GM12878 (cell line): ENCODE measurements around the gene SFXN4. TPM values are rescaled to one million over a fixed set of nuclear protein-coding genes. Genes with fewer than 3 reads are reported as not detected.

Source experiments
- ATAC-seq: fragments of 200-7000 bp; cut with Tn5 transposase; 3 replicates; pipeline ENCODE4 v1.9.1; 2020; ENCODE audit warnings: mild to moderate bottlenecking, moderate library complexity
- BruUV-seq: library from RNA; stranded (reverse); fragments of 400-500 nt; replicated peaks from 2 replicates; lab custom pipeline; 2021; lab: Mats Ljungman, UMichigan
- CTCF ChIA-PET: fragments of 300-600 bp; sonication (Branson Sonifier 250); formaldehyde crosslinking; extraction: SDS; loops from one replicate; lab custom pipeline; 2021; ENCODE audit warnings: inconsistent platforms; lab: Yijun Ruan, JAX
- POLR2A ChIA-PET: fragments of 350-600 bp; formaldehyde crosslinking; extraction: SDS; loops from one replicate; lab custom pipeline; 2021; ENCODE audit warnings: inconsistent platforms; lab: Charles Lee
- RAD21 ChIA-PET: fragments of 300-600 bp; sonication (Branson Sonifier 250); formaldehyde crosslinking; loops from one replicate; lab custom pipeline; 2023; ENCODE audit warnings: antibody characterized with exemption; ENCODE audit not compliant: unreplicated experiment; lab: Charles Lee
- SMC1A ChIA-PET: fragments of 300-600 bp; sonication (Branson Sonifier 250); formaldehyde crosslinking; loops from one replicate; lab custom pipeline; 2023; ENCODE audit not compliant: unreplicated experiment, uncharacterized antibody; lab: Charles Lee
- DNase-seq: peaks from one replicate; pipeline ENCODE4 v3.0.0-alpha.2; 2011; ENCODE audit warnings: low read depth, low spot score
- FAIRE-seq: peaks from 3 replicates; lab custom pipeline; 2011; peaks lifted over from hg19 to GRCh38; lab: Jason Lieb, UNC
- H2AFZ ChIP-seq: 2 replicates; pipeline ENCODE4 v1.6.0; 2011; ENCODE audit warnings: low read depth, low read length, control low read depth; ENCODE audit not compliant: control insufficient read depth
- H3K27ac ChIP-seq: 2 replicates; pipeline ENCODE4 v1.5.1; 2011; ENCODE audit warnings: control low read depth; ENCODE audit not compliant: control insufficient read depth, insufficient read depth
- H3K27me3 ChIP-seq, 2 experiments: replicated peaks in 1 of 2; 2 replicates each; pipeline versions ENCODE4 v1.6.0 to v1.6.1; 2011; ENCODE audit warnings: low read length in 1 of 2; ENCODE audit not compliant: control insufficient read depth in 2 of 2, insufficient read depth in 2 of 2
- H3K36me3 ChIP-seq, 2 experiments: 2 replicates each; pipeline ENCODE4 v1.5.1; 2011; ENCODE audit warnings: low read length in 1 of 2; ENCODE audit not compliant: control insufficient read depth in 2 of 2, insufficient read depth in 2 of 2
- H3K4me1 ChIP-seq: 2 replicates; pipeline ENCODE4 v1.6.1; 2011; ENCODE audit warnings: mild to moderate bottlenecking, low read length, moderate library complexity, mixed read lengths; ENCODE audit not compliant: control insufficient read depth, insufficient read depth
- H3K4me2 ChIP-seq: 2 replicates; pipeline ENCODE4 v1.6.0; 2011; ENCODE audit warnings: control low read depth; ENCODE audit not compliant: control insufficient read depth, insufficient read depth
- H3K4me3 ChIP-seq: fragments of 200-600 bp; sonication (generic); 2 replicates; pipeline ENCODE4 v1.5.1; 2016
- H3K79me2 ChIP-seq: 2 replicates; pipeline ENCODE4 v1.6.0; 2011; ENCODE audit warnings: low read length; ENCODE audit not compliant: control insufficient read depth, insufficient read depth
- H3K9ac ChIP-seq: 2 replicates; pipeline ENCODE4 v1.8.0; 2011; ENCODE audit warnings: low read length, control low read depth, mixed read lengths; ENCODE audit not compliant: control insufficient read depth, insufficient read depth
- H3K9me3 ChIP-seq: replicated peaks from 3 replicates; pipeline ENCODE4 v1.5.1; 2011; ENCODE audit warnings: mild to moderate bottlenecking, low read length; ENCODE audit not compliant: control insufficient read depth, insufficient read depth
- H4K20me1 ChIP-seq: 2 replicates; pipeline ENCODE4 v1.6.0; 2011; ENCODE audit not compliant: control insufficient read depth, insufficient read depth
- CHD1 ChIP-seq: IDR thresholded peaks from 2 replicates; pipeline ENCODE4 v1.6.1; 2012; ENCODE audit warnings: low read depth, low read length, improper control_type of control experiment
- DPF2 ChIP-seq: fragments of 450-650 bp; IDR thresholded peaks from 2 replicates; pipeline ENCODE4 v1.6.1; 2017; ENCODE audit warnings: mild to moderate bottlenecking
- GATAD2B ChIP-seq: fragments of 450-650 bp; conservative IDR thresholded peaks from 2 replicates; pipeline ENCODE4 v1.6.1; 2017; ENCODE audit warnings: low read depth, mild to moderate bottlenecking, moderate library complexity
- IRF4 ChIP-seq: IDR thresholded peaks from 2 replicates; pipeline ENCODE4 v1.6.1; 2011; ENCODE audit warnings: low read depth, low read length
- JUNB ChIP-seq: IDR thresholded peaks from 2 replicates; pipeline ENCODE4 v1.6.1; 2016; ENCODE audit warnings: antibody characterized with exemption, mild to moderate bottlenecking
- RB1 ChIP-seq: fragments of 450-650 bp; formaldehyde crosslinking; IDR thresholded peaks from 2 replicates; pipeline ENCODE4 v1.6.1; 2017; ENCODE audit warnings: mild to moderate bottlenecking, borderline replicate concordance
- SMC3 ChIP-seq: IDR thresholded peaks from 2 replicates; pipeline ENCODE4 v1.6.1; 2011; ENCODE audit warnings: low read length, improper control_type of control experiment, borderline replicate concordance
- SPI1 ChIP-seq: IDR thresholded peaks from 2 replicates; pipeline ENCODE4 v1.6.1; 2011; ENCODE audit warnings: low read depth, mild to moderate bottlenecking, low read length, moderate library complexity, borderline replicate concordance; ENCODE audit not compliant: insufficient read depth
- STAT1 ChIP-seq: fragments of 450-650 bp; conservative IDR thresholded peaks from 2 replicates; pipeline ENCODE4 v1.6.1; 2014; ENCODE audit warnings: antibody characterized with exemption, mild to moderate bottlenecking
- WGBS: methylation state at CpG from one replicate; pipeline ENCODE4 v1.1.6; 2016; ENCODE audit warnings: low lambda C conversion rate; ENCODE audit not compliant: insufficient replicate concordance, insufficient coverage; ENCODE audit errors: missing lambda C conversion rate; 5-methylcytosine and 5-hydroxymethylcytosine counted together
- in situ Hi-C: fragments of 300-500 bp; cut with MboI; formaldehyde crosslinking; loops from 9 replicates; pipeline ENCODE4 v1.14.3; 2018; ENCODE audit warnings: mixed read lengths
- intact Hi-C: fragments of 100-400 bp; cut with micrococcal nuclease; formaldehyde crosslinking; loops from one replicate; pipeline ENCODE4 v1.14.2; 2022; ENCODE audit not compliant: unreplicated experiment
- polyA plus RNA-seq, 11 experiments: library from polyadenylated mRNA; depleted of rRNA in 4 of 11; unstranded in 6 of 11; stranded (reverse) in 5 of 11; fragments of >200 nt; fragmentation: Nextera tagmentation in 4 of 11; fragmentation: Illumina TruSeq in 1 of 11; extraction: Ambion mirVana in 4 of 11; extraction: Trizol in 1 of 11; gene quantifications; 1 replicate in 1 of 11; 2 replicates in 10 of 11; pipeline versions ENCODE4 v1.2.1 to v1.2.3, GENCODE V29; 2011 to 2016; ENCODE audit warnings: inconsistent platforms in 2 of 11, missing spikeins in 2 of 11, low read depth in 1 of 11
- total RNA-seq, 4 experiments: library from RNA; depleted of rRNA in 3 of 4; stranded (reverse); fragments of >200 nt in 3 of 4; fragmentation: Illumina TruSeq in 1 of 4; extraction: Trizol in 1 of 4; gene quantifications; 2 replicates each; pipeline versions ENCODE4 v1.2.1 to v1.2.3, GENCODE V29; 2013 to 2021

Gene SFXN4
- total and polyA plus RNA-seq, 10 of the 15 experiments (the other 5 are each of a cell fraction or from before 2014, with no cell fraction given) = 40.7 to 111 (median 48.8) TPM

GRCh38 chr10:119178372-119179119 is 13.0 kb upstream of the SFXN4 start, which contains the start of gene PRDX3 (continued):
- TF ChIP-seq STAT1 = no peak
- no peak for TF ChIP-seq RB1
- TF ChIP-seq IRF4 = no peak
- no peak for TF ChIP-seq DPF2
- no peak for TF ChIP-seq SPI1
- no peak for TF ChIP-seq CHD1

- ATAC-seq (peak; percentile 47), DNase-seq (no peak), FAIRE-seq (no peak)
- TF ChIP-seq IRF4 (no peak), JUNB (peak; percentile 45), GATAD2B (0 out of 2 replicates have a peak, but pooled peaks have one; percentile 23), SMC3 (no peak)
- H4K20me1 ChIP-seq = no peaks in the 10 kb centered on the region
- ChIA-PET SMC1A (interaction anchor here (1.5 to 2.1 kb wide), 3 partner anchors 13 to 22 kb away, joined by 3 to 9 read pairs (median 5); no protein-coding TSS in a partner anchor), POLR2A (no interaction called here), CTCF (no interaction called here), RAD21 (no interaction called here)
- no peaks in the 10 kb centered on the region for H3K27me3 ChIP-seq
- intact Hi-C loops = loop anchor here (2.0 kb wide), 1 partner anchor 97 kb away; the partner anchor contains the start of gene EIF3A
- WGBS = 6% methylated on average over 21 of the region's 21 CpGs
- peaks cover 14% of the 10 kb centered on the region for H3K4me1 ChIP-seq
- H3K4me2 ChIP-seq = peak overlapping the region; percentile 78
- H3K27ac ChIP-seq = peak overlapping the region; percentile 74
- H2AFZ ChIP-seq = peak overlapping the region; percentile 79
- peaks cover 2 to 21% of the 10 kb centered on the region in 2 experiments for H3K36me3 ChIP-seq
- in situ Hi-C loops = loop anchor here (25.0 kb wide), 1 partner anchor 616 kb away; no protein-coding TSS in a partner anchor
- peak overlapping the region; percentile 100 for H3K4me3 ChIP-seq
- peak overlapping the region; percentile 90 for H3K9ac ChIP-seq
- peaks cover 32% of the 10 kb centered on the region for H3K79me2 ChIP-seq
- no TSS peak for BruUV-seq
- no peaks in the 10 kb centered on the region for H3K9me3 ChIP-seq
Observed at GRCh38 chr10:119177708-119178371, 12.3 kb upstream of the SFXN4 start.
